ENCODE results near the gene NKAP. TPM values are rescaled to one million over a fixed set of nuclear protein-coding genes. Genes with fewer than 3 reads are reported as not detected.
"Not testable (repeated sequence)": the region's sequence is repeated elsewhere in the genome, so short reads cannot be mapped to it uniquely, and the experiment has no call there.

The NKAP gene
- total and polyA plus RNA-seq, 9 of the 15 experiments (the other 6 are each of a cell fraction or from before 2014, with no cell fraction given) = 3.1 to 8.3 (median 7.0) TPM

- TF ChIP-seq DDX20 (tag; IDR thresholded peaks at IDR 0.05; ENCODE audit: low read depth) (no peak), SIRT6 (IDR thresholded peaks at IDR 0.05; ENCODE audit: low read depth, low read length) (no peak), POLR3G (IDR thresholded peaks at IDR 0.05; ENCODE audit: extremely low read depth, insufficient read length, insufficient replicate concordance) (no peak), TFE3 (CRISPR knock-in tag; IDR thresholded peaks at IDR 0.05) (no peak), CREB3L1 (IDR thresholded peaks at IDR 0.05; ENCODE audit: borderline replicate concordance, low read depth) (no peak), SREBF2 (CRISPR knock-in tag; IDR thresholded peaks at IDR 0.05) (no peak)
Observed at GRCh38 chrX:119960625-119961024, 17.1 kb upstream of the NKAP start (continued).

- H3K4me3 ChIP-seq; intact Hi-C loops (cut with micrococcal nuclease); ATAC-seq; H3K27ac ChIP-seq (ENCODE audit: extremely low read depth, low read depth, low read length); H3K79me2 ChIP-seq (ENCODE audit: control insufficient read depth, insufficient read depth, low read length); H3K4me1 ChIP-seq (replicated peaks in 1 of 2; ENCODE audit: control insufficient read depth in 2 of 2, insufficient read depth in 2 of 2, low read length in 2 of 2); H3K9me1 ChIP-seq (ENCODE audit: control insufficient read depth, insufficient read depth, low read length); H3K9me3 ChIP-seq (replicated peaks; ENCODE audit: control insufficient read depth, insufficient read depth, low read depth, low read length); H3K27me3 ChIP-seq (ENCODE audit: control insufficient read depth in 2 of 2, insufficient read depth in 2 of 2, low read length in 2 of 2); DNase-seq (ENCODE audit: extremely low read depth in 1 of 4, low spot score in 3 of 4); H3K9ac ChIP-seq (ENCODE audit: insufficient read depth in 1 of 2, low read depth in 2 of 2, low read length in 2 of 2); CTCF ChIA-PET (ENCODE audit: low intra/inter-chr PET ratio); H4K20me1 ChIP-seq (replicated peaks; ENCODE audit: control insufficient read depth, insufficient read depth, low read length); H3K36me3 ChIP-seq (ENCODE audit: control insufficient read depth, insufficient read depth, low read length); BruUV-seq (replicated peaks); H2AFZ ChIP-seq (ENCODE audit: low read depth, low read length); H3K4me2 ChIP-seq (ENCODE audit: insufficient read depth, low read length); in situ Hi-C loops (cut with MboI); FAIRE-seq: not testable (repeated sequence)
- POLR2A ChIA-PET = interaction anchor here (0.6 kb wide), 1 partner anchor 165 kb away, joined by 3 read pairs; the partner anchor contains the start of gene RPL39
- WGBS (ENCODE audit: insufficient coverage, low coverage, missing lambda C conversion rate) = 23% methylated on average over 15 of the region's 21 CpGs
Observed at GRCh38 chrX:119955807-119956570, 12.4 kb upstream of the NKAP start.
